DMS79 treated with DMSO at 0.1 percent for 48 hours (cell line): ENCODE data around the gene LBH.
A peak's percentile ranks its signal among the peaks of the same experiment; 100 is the strongest.

Experiments used
- DNase-seq: peaks from one replicate; lab custom pipeline; 2025; lab: John Stamatoyannopoulos, UW

Gene LBH

DNA sequence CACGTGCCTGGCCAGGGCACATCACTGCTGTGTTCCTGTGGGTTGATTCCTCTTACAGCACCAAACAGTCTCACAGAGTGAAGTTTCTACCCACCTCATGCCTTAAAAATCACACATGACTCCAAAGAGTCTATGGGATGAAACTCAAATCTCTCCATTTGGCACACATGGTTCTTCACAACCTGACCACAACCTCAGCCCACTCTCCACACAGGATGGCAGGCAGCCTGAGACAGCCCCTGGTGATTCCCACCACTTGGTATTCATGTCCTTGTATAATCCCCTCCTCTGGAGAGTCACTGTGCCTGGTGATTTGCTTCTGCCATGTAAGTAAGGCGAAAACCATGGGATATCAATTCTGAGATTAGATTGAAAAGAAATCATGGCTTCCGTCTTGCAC is 46.2 kb downstream of the LBH start:
- no peak for DNase-seq

DNA sequence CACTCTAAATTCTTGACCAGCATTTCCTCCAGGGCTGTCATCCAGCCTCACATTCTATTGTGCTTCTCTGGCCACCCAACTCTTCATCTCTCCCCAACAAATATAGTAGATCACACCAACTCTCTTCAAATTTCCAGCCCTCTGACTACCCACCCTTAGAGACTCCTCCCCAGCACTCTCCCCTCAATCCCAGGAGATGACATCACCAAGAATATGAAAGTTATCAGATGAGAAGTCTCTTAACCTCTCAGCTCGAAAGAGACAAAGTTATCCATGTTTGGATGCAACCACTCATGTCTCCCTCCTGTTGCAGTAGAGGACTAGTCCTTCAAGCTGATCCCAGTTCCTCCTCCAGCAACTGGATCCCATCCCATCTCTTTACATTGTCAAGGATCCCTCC is 47.1 kb downstream of the LBH start:
- DNase-seq: no peak

DNA sequence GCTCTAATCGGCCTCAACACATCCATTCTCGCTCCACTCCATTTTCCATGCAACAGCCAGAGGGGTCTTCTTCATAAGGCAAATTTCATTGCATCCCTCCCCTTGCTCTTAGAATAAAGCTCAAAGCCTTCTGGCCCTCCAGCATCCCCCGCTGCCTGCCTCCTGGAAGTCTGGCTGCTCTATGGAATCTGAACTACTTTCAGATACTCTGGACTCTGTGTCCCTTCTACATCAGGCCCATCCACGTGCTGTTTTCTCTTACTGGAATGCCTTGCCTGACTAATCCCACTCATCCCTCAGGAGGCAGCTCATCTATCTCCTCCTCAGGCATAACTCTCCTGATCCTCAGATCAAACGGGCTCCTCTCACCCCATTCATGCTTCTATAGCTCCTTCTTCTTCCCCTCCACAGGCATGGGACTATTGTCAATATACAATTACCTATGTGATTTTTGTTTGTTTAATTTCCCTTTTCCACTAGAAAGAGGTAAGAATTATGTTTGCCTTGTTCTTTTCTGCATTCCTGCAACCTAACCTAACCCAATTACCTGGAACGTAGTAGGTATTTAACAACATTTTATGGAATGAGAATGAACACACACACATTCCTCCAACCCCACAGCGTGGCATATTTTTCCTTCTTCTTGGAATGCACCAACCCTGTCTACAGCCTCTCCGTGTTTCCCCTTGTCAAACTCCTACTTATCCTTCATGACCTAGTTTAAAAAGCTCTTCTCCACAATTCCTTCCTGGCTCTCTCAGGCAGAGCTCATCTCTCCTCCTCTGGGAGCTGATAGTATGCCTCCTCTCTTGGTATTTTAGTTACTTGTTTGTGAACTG is 49.5 kb downstream of the LBH start:
- DNase-seq: no peak

DNA sequence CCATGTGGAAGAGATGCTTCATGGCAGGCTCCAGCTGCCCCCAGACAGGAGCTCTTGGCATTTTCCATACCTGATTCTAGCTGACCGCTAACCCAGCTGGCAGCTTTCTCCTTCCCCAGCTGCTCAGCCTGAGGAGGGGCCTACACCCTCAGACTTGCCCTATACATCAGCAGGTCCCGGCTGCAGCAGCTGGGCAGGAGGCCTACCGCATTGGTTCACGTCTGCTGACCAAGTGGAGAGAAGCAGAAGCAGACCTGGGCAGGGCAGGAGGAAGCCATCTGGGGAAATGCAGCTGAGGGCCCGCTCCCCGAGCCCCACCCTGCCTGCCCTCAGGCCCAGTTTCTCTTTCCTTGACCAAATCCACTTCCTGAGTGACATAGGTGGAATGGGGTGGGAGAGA is 50.7 kb downstream of the LBH start:
- no peak for DNase-seq

DNA sequence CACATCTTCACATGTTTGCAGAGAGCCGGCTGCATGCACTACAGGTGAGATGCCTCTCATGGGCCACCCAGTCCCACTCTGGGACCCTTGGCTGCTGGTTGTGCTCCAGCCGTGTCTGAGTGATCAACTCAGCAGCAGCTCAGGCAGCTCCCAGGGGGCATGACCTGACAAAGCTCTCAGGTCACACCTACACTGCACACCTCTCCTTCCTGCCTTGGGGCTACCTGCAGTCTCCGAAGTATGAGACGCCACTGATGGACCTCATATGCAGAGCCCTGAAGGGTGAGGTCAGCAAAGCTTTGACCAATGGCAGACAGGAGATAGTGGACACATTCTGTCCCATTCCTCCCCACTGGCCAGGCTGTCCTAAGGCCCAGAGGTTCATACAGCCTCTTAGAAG is 51.4 kb downstream of the LBH start:
- no peak for DNase-seq

GRCh38 chr2:30283931-30284565 is 52.7 kb downstream of the LBH start:
- DNase-seq: no peak

DNA sequence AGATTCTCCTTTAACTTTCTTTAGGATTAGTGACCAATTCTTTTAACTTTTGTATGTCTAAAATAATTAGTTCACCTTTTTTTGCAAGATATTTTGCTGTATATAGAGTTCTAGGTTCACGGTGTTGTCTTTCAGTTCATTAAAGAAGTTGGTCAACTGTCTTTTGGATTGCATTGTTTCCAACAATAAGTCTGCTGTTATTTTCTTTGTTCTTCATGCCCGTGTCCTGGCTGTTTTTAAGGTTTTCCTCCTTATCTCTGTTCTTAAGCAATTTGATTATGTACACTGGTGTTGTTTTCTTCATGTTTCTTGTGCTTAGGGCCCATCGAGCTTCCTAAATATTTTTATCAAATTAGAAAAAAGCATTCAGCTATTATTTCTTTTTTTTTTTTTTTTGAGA is 54.4 kb downstream of the LBH start:
- DNase-seq: no peak

- DNase-seq: no peak
Measured at GRCh38 chr2:30287190-30287840, 56.0 kb downstream of the LBH start.

- no peak for DNase-seq
Measured at GRCh38 chr2:30287857-30288513, 56.7 kb downstream of the LBH start.

GRCh38 chr2:30288561-30288960 is 57.2 kb downstream of the LBH start:
- no peak for DNase-seq

DNA sequence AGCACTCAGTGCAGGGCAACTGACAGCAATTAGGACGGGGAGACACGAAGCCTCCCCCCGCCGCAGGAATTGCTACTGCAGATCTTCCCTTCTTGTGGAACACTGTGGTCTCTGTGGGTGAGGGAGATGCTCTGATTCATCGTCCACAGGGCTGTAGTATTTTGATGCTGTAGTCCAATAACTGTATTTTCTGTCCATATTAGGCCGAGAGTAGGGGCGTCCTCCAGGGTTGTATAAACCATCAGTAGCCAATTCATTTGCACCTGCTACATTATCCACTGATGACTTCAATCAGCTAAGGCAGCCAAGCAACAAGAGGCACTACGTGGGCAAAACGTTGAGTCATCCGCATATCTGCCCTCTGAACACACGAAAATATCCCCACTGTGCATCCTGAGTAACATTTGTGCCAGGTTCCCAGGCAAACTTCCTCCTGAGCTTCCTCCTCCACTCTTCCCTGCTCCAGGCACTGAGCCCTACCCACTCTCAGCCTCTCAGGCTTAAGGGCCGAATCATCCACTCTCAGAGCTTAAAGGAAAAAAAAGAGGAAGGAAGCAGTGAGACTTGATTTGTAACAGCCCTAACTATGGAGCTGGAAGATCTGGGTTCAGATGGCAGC is 62.1 kb downstream of the LBH start:
- DNase-seq: peak; percentile 52

- DNase-seq: no peak
Measured at GRCh38 chr2:30294133-30294532, 62.8 kb downstream of the LBH start.

GRCh38 chr2:30296496-30296895 is 65.2 kb downstream of the LBH start:
- DNase-seq: no peak

GRCh38 chr2:30298302-30298701 is 67.0 kb downstream of the LBH start:
- DNase-seq: no peak

GRCh38 chr2:30300122-30300455 is 68.8 kb downstream of the LBH start:
- DNase-seq: no peak

DNA sequence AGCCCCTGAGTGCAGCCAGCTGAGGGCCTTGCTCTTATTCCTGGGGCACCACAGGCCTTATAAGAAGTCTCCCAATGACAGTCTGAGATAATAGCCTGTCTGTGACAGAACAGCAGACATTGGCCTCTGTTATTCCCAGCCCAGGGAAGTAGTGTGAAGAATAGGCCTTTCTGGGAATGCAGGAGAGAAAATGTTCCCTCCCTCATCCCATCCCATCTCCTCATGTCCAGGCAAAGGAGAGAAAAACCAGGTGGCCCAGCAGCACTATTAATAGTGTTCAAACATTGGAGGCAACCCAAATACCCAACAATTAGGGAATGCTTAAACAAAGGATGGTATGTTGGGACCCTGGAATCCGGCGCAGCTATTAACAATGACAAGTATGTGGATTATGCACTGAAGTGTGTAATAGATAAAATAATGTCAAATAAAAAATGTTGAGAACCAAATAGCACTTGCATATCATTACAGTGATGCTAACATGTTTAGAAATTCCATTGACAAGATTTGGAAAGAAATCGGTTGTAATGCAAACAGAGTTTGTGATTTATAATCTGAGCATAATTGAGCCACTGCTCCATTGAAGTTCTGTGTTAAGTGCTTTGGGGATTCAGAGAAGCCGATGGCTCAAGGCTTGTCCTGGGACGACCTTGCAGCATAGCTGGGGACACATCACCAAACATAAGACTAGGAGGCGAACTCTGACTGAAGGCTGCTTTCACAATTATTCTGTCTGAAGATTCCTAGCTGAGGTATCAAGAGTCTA is 69.3 kb downstream of the LBH start:
- DNase-seq: no peak

DNA sequence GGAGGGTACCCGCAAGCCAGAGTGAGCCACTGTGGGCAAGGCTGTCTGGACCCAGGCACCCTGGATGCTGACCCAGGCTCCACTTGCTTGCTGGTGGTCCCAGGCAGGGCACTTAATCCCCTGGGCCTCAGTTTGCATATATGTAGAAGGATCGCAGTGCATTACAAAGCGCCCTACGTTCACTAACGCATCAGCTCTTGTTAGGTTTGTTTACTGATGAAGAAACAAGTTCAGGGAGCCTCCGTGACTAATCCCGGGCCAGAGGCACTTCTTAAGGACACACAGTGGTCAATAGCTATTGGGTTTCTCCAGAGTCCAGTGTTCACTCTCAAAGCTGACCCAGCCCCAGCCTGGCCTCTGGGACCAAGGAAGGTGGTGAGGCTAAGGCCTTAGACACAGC is 70.2 kb downstream of the LBH start:
- no peak for DNase-seq

- no peak for DNase-seq
Measured at GRCh38 chr2:30302566-30302965, 71.2 kb downstream of the LBH start.

DNA sequence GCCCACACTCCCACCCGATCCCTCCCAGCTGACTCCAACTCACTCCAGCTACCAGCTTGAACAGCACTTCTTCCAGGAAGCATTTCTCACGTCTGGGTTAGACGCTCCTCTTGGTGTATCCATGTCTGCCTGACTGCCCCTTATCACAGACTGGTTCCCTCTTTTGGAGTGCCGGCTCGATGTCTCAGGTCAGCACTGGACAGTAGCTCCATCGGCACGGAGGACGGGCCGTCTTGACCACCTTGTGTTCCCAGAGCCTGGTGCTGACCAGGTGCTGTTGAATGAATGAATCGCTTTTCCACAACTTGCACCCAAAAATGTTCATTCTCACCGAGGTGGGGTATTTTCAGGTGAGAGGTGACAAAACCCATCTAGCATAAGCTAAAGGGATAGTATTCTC is 71.8 kb downstream of the LBH start:
- DNase-seq: no peak

GRCh38 chr2:30305235-30305634 is 73.9 kb downstream of the LBH start:
- DNase-seq: no peak

- DNase-seq: no peak
Measured at GRCh38 chr2:30306522-30306921, 75.2 kb downstream of the LBH start.

DNA sequence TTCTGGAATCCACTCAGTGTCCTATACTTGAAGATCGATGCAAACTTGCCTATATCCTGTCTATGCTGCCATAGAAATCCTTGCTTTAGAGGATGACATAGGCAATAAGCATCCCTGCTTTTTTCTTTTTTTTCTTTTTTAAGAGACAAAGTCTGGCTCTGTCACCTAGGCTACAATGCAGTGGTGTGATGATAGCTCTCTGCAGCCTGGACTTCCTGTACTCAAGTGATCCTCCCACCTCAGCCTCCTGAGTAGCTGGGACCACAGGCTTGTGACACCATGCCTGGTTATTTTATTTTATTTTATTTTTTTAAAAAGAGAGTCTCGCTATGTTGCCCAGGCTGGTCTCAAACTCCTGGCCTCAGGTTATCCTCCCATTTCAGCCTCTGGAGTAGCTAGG is 76.9 kb downstream of the LBH start:
- DNase-seq: no peak
